Hepatocyte (in vitro differentiated cells): ENCODE measurements around the gene TCF12. TPM values are rescaled to one million over a fixed set of nuclear protein-coding genes. Genes with fewer than 3 reads are reported as not detected.

Source experiments
- DNase-seq: peaks from one replicate; pipeline ENCODE4 v3.0.0-alpha.2; 2016; ENCODE audit warnings: low spot score
- H2AFZ ChIP-seq: fragments of 200-600 bp; sonication (generic); 2 replicates; pipeline ENCODE4 v1.6.0; 2016; ENCODE audit warnings: antibody characterized with exemption, mild to moderate bottlenecking
- H3K27ac ChIP-seq: fragments of 200-600 bp; sonication (generic); 2 replicates; pipeline ENCODE4 v1.5.1; 2016; ENCODE audit warnings: mild to moderate bottlenecking
- H3K27me3 ChIP-seq: fragments of 200-600 bp; sonication (generic); 2 replicates; pipeline ENCODE4 v1.6.1; 2016
- H3K36me3 ChIP-seq: fragments of 200-600 bp; sonication (generic); replicated peaks from 2 replicates; pipeline ENCODE4 v1.5.1; 2016; ENCODE audit warnings: low read depth; ENCODE audit not compliant: insufficient read depth
- H3K4me1 ChIP-seq: fragments of 200-600 bp; sonication (generic); 2 replicates; pipeline ENCODE4 v1.5.1; 2016; ENCODE audit warnings: mild to moderate bottlenecking, moderate library complexity; ENCODE audit not compliant: insufficient read depth
- H3K4me2 ChIP-seq: fragments of 200-600 bp; sonication (generic); 2 replicates; pipeline ENCODE4 v1.6.0; 2016
- H3K4me3 ChIP-seq: fragments of 200-600 bp; sonication (generic); 2 replicates; pipeline ENCODE4 v1.5.1; 2016; ENCODE audit warnings: mild to moderate bottlenecking
- H3K79me2 ChIP-seq: fragments of 200-600 bp; sonication (generic); 2 replicates; pipeline ENCODE4 v1.6.0; 2017; ENCODE audit warnings: mild to moderate bottlenecking
- H3K9me2 ChIP-seq: fragments of 200-600 bp; sonication (generic); replicated peaks from 2 replicates; pipeline ENCODE4 v1.6.0; 2017; ENCODE audit warnings: mild to moderate bottlenecking; ENCODE audit not compliant: insufficient read depth
- H3K9me3 ChIP-seq: fragments of 200-600 bp; sonication (generic); 2 replicates; pipeline ENCODE4 v1.5.1; 2016; ENCODE audit warnings: low read depth, mild to moderate bottlenecking
- H4K20me1 ChIP-seq: fragments of 200-600 bp; sonication (generic); 2 replicates; pipeline ENCODE4 v1.6.0; 2016; ENCODE audit warnings: mild to moderate bottlenecking; ENCODE audit not compliant: insufficient read depth, poor library complexity, severe bottlenecking
- EZH2 ChIP-seq: fragments of 200-600 bp; sonication (generic); IDR thresholded peaks from 2 replicates; pipeline ENCODE4 v1.6.1; 2016; ENCODE audit warnings: antibody characterized with exemption, mild to moderate bottlenecking, borderline replicate concordance
- EZH2phosphoT487 ChIP-seq: fragments of 200-600 bp; sonication (generic); IDR thresholded peaks from one replicate; pipeline ENCODE4 v1.6.1; 2018; ENCODE audit warnings: antibody characterized with exemption, mild to moderate bottlenecking, low read depth, moderate library complexity; ENCODE audit not compliant: unreplicated experiment, severe bottlenecking
- WGBS: methylation state at CpG from one replicate; pipeline ENCODE4 v1.1.6; 2016; ENCODE audit warnings: low lambda C conversion rate; ENCODE audit errors: missing lambda C conversion rate; 5-methylcytosine and 5-hydroxymethylcytosine counted together
- polyA plus RNA-seq: library from polyadenylated mRNA; unstranded; fragments of >200 nt; fragmentation: Nextera tagmentation; extraction: Ambion mirVana; gene quantifications from 2 replicates; pipeline ENCODE4 v1.2.1, GENCODE V29; 2016
- total RNA-seq: library from RNA; depleted of rRNA; stranded (reverse); fragments of >200 nt; gene quantifications from 2 replicates; pipeline ENCODE4 v1.2.3, GENCODE V29; 2014
- TF ChIP-seq, protein P1 (sequence below): fragments of 200-600 bp; sonication (generic); IDR thresholded peaks from 2 replicates; pipeline ENCODE4 v1.5.1; 2016; ENCODE audit warnings: antibody characterized with exemption, mild to moderate bottlenecking; ENCODE audit not compliant: poor library complexity

The TCF12 gene
- total and polyA plus RNA-seq, 2 experiments from 2014 or later = 42.0 to 93.2 TPM

DNA sequence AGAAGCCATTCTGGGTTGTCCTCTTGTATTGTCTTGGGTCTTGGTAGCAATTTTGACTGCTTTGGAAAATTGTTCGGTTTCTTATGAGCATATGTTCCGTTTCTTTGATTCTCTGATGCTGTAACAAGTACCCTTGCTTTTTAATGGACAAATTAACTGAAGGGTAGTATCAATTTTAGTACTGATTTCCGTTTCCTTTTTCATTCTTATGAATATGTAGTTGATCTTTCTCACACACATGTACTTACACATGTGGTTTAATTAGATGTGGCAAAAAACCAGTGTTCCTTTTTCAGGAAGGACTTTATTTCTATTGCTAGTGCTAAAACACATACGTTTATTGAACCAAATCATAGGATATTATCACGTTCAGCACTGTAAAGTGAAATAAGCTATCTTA is 119.1 kb downstream of the TCF12 start:
- Histone ChIP-seq H3K9me2 (no peaks in the 10 kb centered on the region), H4K20me1 (peaks cover 48% of the 10 kb centered on the region), H3K36me3 (no peaks in the 10 kb centered on the region), H3K4me3 (no peak overlapping the region), H3K9me3 (no peaks in the 10 kb centered on the region), H2AFZ (no peak overlapping the region), H3K27me3 (no peaks in the 10 kb centered on the region), H3K4me1 (peaks cover 4% of the 10 kb centered on the region), H3K79me2 (peaks cover 99% of the 10 kb centered on the region), H3K27ac (no peak overlapping the region), H3K4me2 (no peak overlapping the region)
- TF ChIP-seq, protein P1, sequence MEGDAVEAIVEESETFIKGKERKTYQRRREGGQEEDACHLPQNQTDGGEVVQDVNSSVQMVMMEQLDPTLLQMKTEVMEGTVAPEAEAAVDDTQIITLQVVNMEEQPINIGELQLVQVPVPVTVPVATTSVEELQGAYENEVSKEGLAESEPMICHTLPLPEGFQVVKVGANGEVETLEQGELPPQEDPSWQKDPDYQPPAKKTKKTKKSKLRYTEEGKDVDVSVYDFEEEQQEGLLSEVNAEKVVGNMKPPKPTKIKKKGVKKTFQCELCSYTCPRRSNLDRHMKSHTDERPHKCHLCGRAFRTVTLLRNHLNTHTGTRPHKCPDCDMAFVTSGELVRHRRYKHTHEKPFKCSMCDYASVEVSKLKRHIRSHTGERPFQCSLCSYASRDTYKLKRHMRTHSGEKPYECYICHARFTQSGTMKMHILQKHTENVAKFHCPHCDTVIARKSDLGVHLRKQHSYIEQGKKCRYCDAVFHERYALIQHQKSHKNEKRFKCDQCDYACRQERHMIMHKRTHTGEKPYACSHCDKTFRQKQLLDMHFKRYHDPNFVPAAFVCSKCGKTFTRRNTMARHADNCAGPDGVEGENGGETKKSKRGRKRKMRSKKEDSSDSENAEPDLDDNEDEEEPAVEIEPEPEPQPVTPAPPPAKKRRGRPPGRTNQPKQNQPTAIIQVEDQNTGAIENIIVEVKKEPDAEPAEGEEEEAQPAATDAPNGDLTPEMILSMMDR = no peak
- TF ChIP-seq EZH2 (no peak), EZH2phosphoT487 (no peak)
- no peak for DNase-seq
- 95% methylated on average over 5 of the region's 5 CpGs for WGBS

DNA sequence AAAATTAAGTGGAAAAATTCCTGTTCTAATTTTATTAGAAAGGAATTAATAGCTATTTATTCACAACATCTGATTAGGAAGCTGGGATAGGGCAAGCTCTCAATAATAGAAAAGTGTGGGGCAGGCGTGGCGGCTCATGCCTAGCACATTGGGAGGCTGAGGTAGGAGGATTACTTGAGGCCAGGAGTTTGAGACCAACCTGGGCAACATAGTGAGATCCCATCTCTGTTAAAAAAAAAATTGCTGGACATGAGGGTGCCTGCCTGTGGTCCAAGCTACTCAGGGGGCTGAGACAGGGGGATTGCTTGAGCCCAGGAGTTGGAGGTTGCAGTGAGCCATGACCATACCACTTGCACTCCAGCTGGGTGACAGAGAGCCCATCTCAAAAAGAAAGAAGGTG is 119.6 kb downstream of the TCF12 start:
- Histone ChIP-seq H3K4me1 (peaks cover 4% of the 10 kb centered on the region), H3K36me3 (no peaks in the 10 kb centered on the region), H3K27me3 (no peaks in the 10 kb centered on the region), H4K20me1 (peaks cover 48% of the 10 kb centered on the region), H3K9me3 (no peaks in the 10 kb centered on the region), H3K79me2 (peaks cover 99% of the 10 kb centered on the region), H3K9me2 (no peaks in the 10 kb centered on the region), H3K27ac (no peak overlapping the region), H3K4me3 (no peak overlapping the region), H3K4me2 (no peak overlapping the region), H2AFZ (no peak overlapping the region)
- DNase-seq = no peak
- WGBS = 93% methylated on average over 2 of the region's 2 CpGs
- TF ChIP-seq EZH2phosphoT487 (no peak), EZH2 (no peak)
- TF ChIP-seq, protein P1 = no peak

DNA sequence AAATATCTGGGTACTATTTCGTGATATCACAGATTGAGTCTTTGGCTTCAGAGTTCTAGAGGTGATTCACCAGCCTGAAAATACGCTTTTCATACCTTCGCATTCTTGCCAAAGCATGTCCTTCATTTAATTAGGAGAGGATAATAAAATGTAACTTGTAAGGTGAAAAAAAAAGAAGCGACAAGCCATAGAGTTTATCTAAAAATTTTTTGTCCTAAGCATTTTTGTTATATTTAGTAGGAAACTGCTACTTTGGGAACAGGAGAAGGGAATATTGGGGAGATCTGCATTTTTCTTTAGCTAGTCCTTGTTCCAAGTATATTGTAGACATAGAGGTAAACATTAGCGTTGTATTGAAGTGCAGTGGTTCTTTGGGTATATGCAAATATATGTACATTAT is 120.1 kb downstream of the TCF12 start:
- H3K36me3 ChIP-seq = no peaks in the 10 kb centered on the region
- no peak overlapping the region for H3K4me3 ChIP-seq
- WGBS = 99% methylated on average over 5 of the region's 5 CpGs
- no peaks in the 10 kb centered on the region for H3K27me3 ChIP-seq
- no peak overlapping the region for H2AFZ ChIP-seq
- TF ChIP-seq, protein P1 = no peak
- no peak for TF ChIP-seq EZH2phosphoT487
- TF ChIP-seq EZH2 = no peak
- no peaks in the 10 kb centered on the region for H3K9me3 ChIP-seq
- H4K20me1 ChIP-seq = peaks cover 46% of the 10 kb centered on the region
- no peaks in the 10 kb centered on the region for H3K9me2 ChIP-seq
- H3K4me2 ChIP-seq = no peak overlapping the region
- no peak overlapping the region for H3K27ac ChIP-seq
- H3K4me1 ChIP-seq = peaks cover 4% of the 10 kb centered on the region
- no peak for DNase-seq
- peaks cover 99% of the 10 kb centered on the region for H3K79me2 ChIP-seq

DNA sequence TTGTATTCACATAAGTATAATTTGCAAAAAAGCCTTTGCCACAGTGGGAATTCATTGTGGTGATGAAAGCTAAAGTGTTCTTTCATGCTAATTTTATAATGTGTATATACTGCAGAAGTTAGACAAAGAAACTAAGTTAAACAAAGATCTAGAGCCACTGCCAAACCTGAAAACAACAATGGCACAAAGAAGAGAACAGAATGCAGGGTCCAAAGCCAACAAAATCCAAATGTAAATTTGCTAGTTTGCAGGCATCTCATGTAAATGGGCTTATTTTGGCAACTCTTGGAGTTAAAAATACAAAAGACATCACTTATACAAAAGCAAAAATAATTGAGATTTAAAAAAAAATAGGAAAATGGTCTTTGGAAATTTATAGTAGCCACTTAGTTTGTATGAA is 123.0 kb downstream of the TCF12 start:
- Histone ChIP-seq H3K4me2 (no peak overlapping the region), H3K79me2 (peaks cover 93% of the 10 kb centered on the region), H3K36me3 (no peaks in the 10 kb centered on the region)

More for the DNA sequence above, 123.0 kb downstream of the TCF12 start:
- Histone ChIP-seq H2AFZ (no peak overlapping the region), H3K4me1 (peaks cover 4% of the 10 kb centered on the region), H3K4me3 (no peak overlapping the region), H3K27me3 (no peaks in the 10 kb centered on the region), H3K9me3 (no peaks in the 10 kb centered on the region), H4K20me1 (peaks cover 40% of the 10 kb centered on the region), H3K9me2 (no peaks in the 10 kb centered on the region), H3K27ac (no peak overlapping the region)
- TF ChIP-seq, protein P1 = no peak
- TF ChIP-seq EZH2 (no peak), EZH2phosphoT487 (no peak)
- no peak for DNase-seq
